ENCODE measurements around the gene TCEA3. TPM values are rescaled to one million over a fixed set of nuclear protein-coding genes. Genes with fewer than 3 reads are reported as not detected.

The TCEA3 gene
- total RNA-seq, 2 donors from 2014 or later = 128 to 133 TPM

DNA sequence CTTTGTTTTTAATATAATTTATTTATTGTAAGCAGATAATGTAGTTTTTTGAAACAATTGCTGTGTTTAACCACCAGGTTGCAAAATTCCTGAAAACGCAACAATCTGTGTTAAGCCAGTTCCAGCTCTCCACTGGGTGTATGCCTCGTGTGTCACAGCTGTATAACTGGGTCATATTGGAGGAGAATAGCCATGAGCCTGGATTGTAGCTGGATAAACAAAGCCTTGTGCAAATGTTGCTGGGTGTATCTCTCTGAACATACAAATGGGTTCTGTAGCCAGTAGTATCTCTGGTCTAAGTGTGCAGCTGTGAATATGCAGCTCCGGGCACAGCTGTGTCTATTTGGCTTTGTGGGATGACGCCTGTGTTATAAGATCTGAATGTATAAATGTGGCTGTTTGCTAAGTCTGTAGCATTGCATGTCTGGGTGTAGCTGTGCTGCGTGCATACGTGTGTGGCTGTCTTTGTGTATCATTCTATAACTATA lies 2.8 kb downstream of the TCEA3 start:
- no peak for TF ChIP-seq CTCF (IDR thresholded peaks at IDR 0.05)
- H3K27ac ChIP-seq = peak overlapping the region; percentile 92
- H3K4me3 ChIP-seq = no peak overlapping the region
- no peaks in the 10 kb centered on the region for H3K36me3 ChIP-seq
- H3K4me1 ChIP-seq = peaks cover 4% of the 10 kb centered on the region
- peak; percentile 65 for DNase-seq
- no peaks in the 10 kb centered on the region for H3K9me3 ChIP-seq
- no peaks in the 10 kb centered on the region for H3K27me3 ChIP-seq
- intact Hi-C loops (cut with DNase I) = no loop called here
- H3K9ac ChIP-seq (ENCODE audit: low read depth in 2 of 2, low read length in 2 of 2) = peak overlapping the region in 1 of 2 donors; percentile 98

DNA sequence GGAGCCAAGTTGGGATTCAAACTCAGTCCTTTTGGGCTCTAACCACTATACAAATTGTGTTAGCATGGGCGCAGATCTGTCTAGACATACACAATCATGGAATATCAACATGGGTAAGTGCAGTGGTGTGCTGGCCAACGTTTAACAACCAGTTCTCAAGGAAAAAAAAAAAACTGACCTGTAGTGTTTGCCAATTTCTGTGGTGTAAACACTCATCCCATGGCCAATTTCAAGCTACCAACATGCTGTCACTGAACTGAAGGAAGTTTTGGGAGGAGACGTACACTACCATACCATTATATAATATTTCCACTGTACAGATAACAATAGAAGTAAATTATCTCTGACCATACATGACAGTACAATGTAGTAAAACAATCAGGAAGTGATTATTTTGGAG lies 3.2 kb downstream of the TCEA3 start:
- H3K27ac ChIP-seq = peak overlapping the region; percentile 92
- intact Hi-C loops (cut with DNase I) = no loop called here
- TF ChIP-seq CTCF (IDR thresholded peaks at IDR 0.05) = no peak
- DNase-seq = no peak
- no peaks in the 10 kb centered on the region for H3K9me3 ChIP-seq
- no peak overlapping the region for H3K4me3 ChIP-seq
- H3K9ac ChIP-seq (ENCODE audit: low read depth in 2 of 2, low read length in 2 of 2) = no peak overlapping the region
- H3K27me3 ChIP-seq = no peaks in the 10 kb centered on the region
- no peaks in the 10 kb centered on the region for H3K36me3 ChIP-seq
- peaks cover 4% of the 10 kb centered on the region for H3K4me1 ChIP-seq

DNA sequence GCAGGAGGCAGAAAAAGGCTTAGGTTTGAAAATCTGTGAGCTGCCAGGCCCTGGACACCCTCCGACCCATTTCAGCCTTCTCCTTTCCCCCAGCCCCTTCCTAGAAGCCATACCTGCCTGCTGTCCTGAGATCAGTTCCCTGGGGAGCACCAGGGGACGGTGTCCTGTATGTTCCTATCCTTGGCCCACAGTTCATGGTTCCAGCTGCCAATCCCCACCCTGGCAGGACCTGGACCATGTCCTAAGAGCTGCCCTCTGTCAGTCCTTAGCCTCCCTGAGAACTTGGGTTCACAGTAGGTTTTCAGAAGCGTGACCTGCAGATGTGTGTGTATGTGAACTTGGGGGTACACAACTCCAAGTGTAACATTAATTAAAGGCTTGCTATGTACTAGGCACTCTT lies 3.8 kb downstream of the TCEA3 start:
- H3K4me3 ChIP-seq = no peak overlapping the region
- intact Hi-C loops (cut with DNase I) = no loop called here
- no peaks in the 10 kb centered on the region for H3K27me3 ChIP-seq
- H3K4me1 ChIP-seq = peaks cover 4% of the 10 kb centered on the region
- H3K36me3 ChIP-seq = no peaks in the 10 kb centered on the region
- peak overlapping the region; percentile 92 for H3K27ac ChIP-seq
- TF ChIP-seq CTCF (IDR thresholded peaks at IDR 0.05) = no peak
- H3K9ac ChIP-seq (ENCODE audit: low read depth in 2 of 2, low read length in 2 of 2) = no peak overlapping the region
- no peaks in the 10 kb centered on the region for H3K9me3 ChIP-seq
- no peak for DNase-seq

DNA sequence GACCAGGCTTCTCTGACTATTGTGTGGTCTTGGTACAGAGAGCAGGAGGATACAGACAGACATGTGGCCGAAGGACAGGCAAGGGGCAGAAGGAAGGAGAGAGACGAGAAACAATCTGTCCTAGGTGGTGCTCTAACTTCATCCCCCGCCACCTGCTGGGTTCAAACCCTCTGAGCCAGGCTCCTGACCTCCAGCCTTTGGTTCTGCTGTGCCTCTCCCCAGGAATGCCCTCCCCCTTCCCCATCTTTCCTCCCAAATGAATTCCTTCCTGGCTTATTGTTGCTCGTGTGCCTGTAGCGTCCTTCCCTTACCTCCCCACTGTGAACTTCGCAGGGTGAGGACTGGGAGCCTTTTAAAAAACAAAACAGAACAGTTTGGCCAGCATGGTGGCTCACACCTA lies 5.4 kb downstream of the TCEA3 start:
- no peak for TF ChIP-seq CTCF (IDR thresholded peaks at IDR 0.05)
- Histone ChIP-seq H3K9me3 (no peaks in the 10 kb centered on the region), H3K27ac (no peak overlapping the region), H3K9ac (ENCODE audit: low read depth in 2 of 2, low read length in 2 of 2) (no peak overlapping the region), H3K27me3 (no peaks in the 10 kb centered on the region), H3K4me1 (peaks cover 4% of the 10 kb centered on the region), H3K4me3 (no peak overlapping the region), H3K36me3 (no peaks in the 10 kb centered on the region)
- no peak for DNase-seq
- intact Hi-C loops (cut with DNase I) = no loop called here

DNA sequence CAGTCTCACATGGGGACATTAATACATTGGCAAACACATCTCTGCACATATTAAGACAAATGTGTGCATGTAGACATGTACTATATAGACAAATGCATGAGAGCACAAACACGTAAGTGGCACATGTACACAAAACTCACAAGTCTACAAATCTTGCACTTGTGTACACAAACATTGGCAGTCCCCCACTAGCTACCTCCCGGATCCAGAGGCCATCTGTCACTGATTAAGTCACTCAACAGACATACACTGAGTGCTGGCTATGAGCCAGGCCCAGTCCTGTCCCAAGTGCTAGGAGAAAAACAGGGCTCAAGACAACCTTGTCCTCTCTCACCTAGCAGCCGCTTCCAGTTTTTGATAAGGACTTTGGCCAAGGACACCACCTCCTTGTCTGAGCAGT lies 7.0 kb downstream of the TCEA3 start:
- H3K36me3 ChIP-seq = no peaks in the 10 kb centered on the region
- H3K4me1 ChIP-seq = peaks cover 4% of the 10 kb centered on the region
- H3K27ac ChIP-seq = no peak overlapping the region
- no peaks in the 10 kb centered on the region for H3K9me3 ChIP-seq
- no peak overlapping the region for H3K9ac ChIP-seq (ENCODE audit: low read depth in 2 of 2, low read length in 2 of 2)
- intact Hi-C loops (cut with DNase I) = no loop called here
- peak; percentile 46 for DNase-seq
- no peak for TF ChIP-seq CTCF (IDR thresholded peaks at IDR 0.05)
- H3K27me3 ChIP-seq = no peaks in the 10 kb centered on the region
- H3K4me3 ChIP-seq = no peak overlapping the region

Data from colonic mucosa (tissue), 4 donors.